Measurements from ENCODE around the gene HOXB4. TPM values are rescaled to one million over a fixed set of nuclear protein-coding genes. Genes with fewer than 3 reads are reported as not detected.

Gene HOXB4
- total RNA-seq, 4 donors from 2014 or later: 0.42 to 2.9 (median 1.4) TPM

GRCh38 chr17:48624544-48625494, 46.7 kb upstream of the HOXB4 start:
- 2 to 4% methylated on average over 55 to 61 of the region's 66 CpGs for WGBS, 2 donors
- H3K4me3 ChIP-seq (ENCODE audit: low read depth, poor library complexity, severe bottlenecking): peak overlapping the region; percentile 17
- no peak for DNase-seq (ENCODE audit: low spot score in 2 of 2)
- TF ChIP-seq CTCF (IDR thresholded peaks at IDR 0.05): no peak
- TF ChIP-seq POLR2A (IDR thresholded peaks at IDR 0.05): no peak
- intact Hi-C loops (cut with DNase I; ENCODE audit: low total_unique reads): no loop called here

GRCh38 chr17:48624118-48624517, 46.0 kb upstream of the HOXB4 start:
- TF ChIP-seq CTCF (IDR thresholded peaks at IDR 0.05): no peak
- no peak for TF ChIP-seq POLR2A (IDR thresholded peaks at IDR 0.05)
- DNase-seq (ENCODE audit: low spot score in 2 of 2): no peak
- intact Hi-C loops (cut with DNase I; ENCODE audit: low total_unique reads): no loop called here
- no peak overlapping the region for H3K4me3 ChIP-seq (ENCODE audit: low read depth, poor library complexity, severe bottlenecking)
- WGBS, 2 donors: 39 to 43% methylated on average over 5 of the region's 5 CpGs

- intact Hi-C loops (cut with DNase I; ENCODE audit: low total_unique reads): no loop called here
- TF ChIP-seq POLR2A (IDR thresholded peaks at IDR 0.05) (no peak), CTCF (IDR thresholded peaks at IDR 0.05) (no peak)
- WGBS, 2 donors: 47 to 48% methylated on average over 4 of the region's 4 CpGs
- no peak for DNase-seq (ENCODE audit: low spot score in 2 of 2)
- no peak overlapping the region for H3K4me3 ChIP-seq (ENCODE audit: low read depth, poor library complexity, severe bottlenecking)
Observed at GRCh38 chr17:48623583-48623982, 45.4 kb upstream of the HOXB4 start.

- no peak overlapping the region for H3K4me3 ChIP-seq (ENCODE audit: low read depth, poor library complexity, severe bottlenecking)
- intact Hi-C loops (cut with DNase I; ENCODE audit: low total_unique reads): no loop called here
- 50 to 71% methylated on average over 11 of the region's 11 CpGs for WGBS, 2 donors
- DNase-seq (ENCODE audit: low spot score in 2 of 2): no peak
- TF ChIP-seq CTCF (IDR thresholded peaks at IDR 0.05): no peak
Observed at GRCh38 chr17:48622857-48623256, 44.7 kb upstream of the HOXB4 start.

GRCh38 chr17:48621410-48622392, 43.6 kb upstream of the HOXB4 start:
- TF ChIP-seq CTCF (IDR thresholded peaks at IDR 0.05): no peak
- TF ChIP-seq POLR2A (IDR thresholded peaks at IDR 0.05): no peak
- H3K4me3 ChIP-seq (ENCODE audit: low read depth, poor library complexity, severe bottlenecking): no peak overlapping the region
- DNase-seq (ENCODE audit: low spot score in 2 of 2): no peak
- intact Hi-C loops (cut with DNase I; ENCODE audit: low total_unique reads): no loop called here
- 31 to 33% methylated on average over 40 to 41 of the region's 41 CpGs for WGBS, 2 donors

All from lower leg skin (tissue), 4 donors.